GM12891 (cell line): ENCODE data around the gene ZDHHC1.

Experiments used
- DNase-seq: peaks from one replicate; pipeline ENCODE4 v3.0.0; 2011; ENCODE audit warnings: low spot score; ENCODE audit not compliant: insufficient read length
- FAIRE-seq: peaks from 2 replicates; lab custom pipeline; 2011; peaks lifted over from hg19 to GRCh38; lab: Jason Lieb, UNC
- PAX5 ChIP-seq: IDR thresholded peaks from 2 replicates; pipeline ENCODE4 v1.6.1; 2011; ENCODE audit warnings: low read length, moderate library complexity, mild to moderate bottlenecking; ENCODE audit not compliant: insufficient read depth, severe bottlenecking
- POLR2A ChIP-seq: IDR thresholded peaks from 2 replicates; pipeline ENCODE4 v1.6.1; 2011; ENCODE audit warnings: low read depth, low read length, control low read depth
- POLR2AphosphoS5 ChIP-seq: IDR thresholded peaks from 2 replicates; pipeline ENCODE4 v1.6.1; 2011; ENCODE audit warnings: low read depth, low read length, control low read depth
- POU2F2 ChIP-seq: IDR thresholded peaks from 2 replicates; pipeline ENCODE4 v1.6.1; 2011; ENCODE audit warnings: low read depth, mild to moderate bottlenecking, control low read depth, low read length, moderate library complexity
- SPI1 ChIP-seq: IDR thresholded peaks from 2 replicates; pipeline ENCODE4 v1.6.1; 2011; ENCODE audit warnings: low read depth, low read length, control low read depth
- TAF1 ChIP-seq: IDR thresholded peaks from 2 replicates; pipeline ENCODE4 v1.6.1; 2011; ENCODE audit warnings: low read depth, low read length, control low read depth

ZDHHC1 gene

GRCh38 chr16:67458121-67458641, 41.9 kb upstream of the ZDHHC1 start:
- DNase-seq (no peak), FAIRE-seq (no peak)
- TF ChIP-seq PAX5 (no peak), TAF1 (no peak), POLR2AphosphoS5 (no peak), POLR2A (no peak), POU2F2 (no peak), SPI1 (no peak)

DNA sequence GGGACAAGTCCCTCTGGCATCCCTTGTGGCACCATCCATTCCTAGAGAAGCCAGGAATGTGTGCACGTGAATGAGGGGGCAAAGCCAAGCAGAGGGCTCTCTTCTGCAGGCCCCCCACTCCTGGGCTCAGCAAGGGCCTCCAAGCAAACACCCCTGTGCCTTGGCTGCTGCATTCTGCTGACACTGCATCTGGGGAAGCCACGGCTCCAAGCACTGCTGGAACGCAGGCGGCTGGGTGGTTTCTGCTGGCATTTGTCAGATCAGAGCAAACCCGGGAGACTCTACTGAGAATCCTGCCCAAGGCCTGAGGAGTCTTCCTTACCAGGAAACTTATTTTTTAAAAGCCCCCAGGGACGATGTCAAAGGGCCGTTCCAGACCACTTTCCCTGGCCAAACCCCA, 41.3 kb upstream of the ZDHHC1 start:
- no peak for FAIRE-seq

GRCh38 chr16:67456391-67457081, 40.3 kb upstream of the ZDHHC1 start:
- FAIRE-seq (no peak), DNase-seq (no peak)
- TF ChIP-seq POLR2AphosphoS5 (no peak), PAX5 (no peak), SPI1 (no peak), POLR2A (no peak), TAF1 (no peak), POU2F2 (no peak)

More for the DNA sequence above, 41.3 kb upstream of the ZDHHC1 start:
- no peak for DNase-seq
- TF ChIP-seq POLR2AphosphoS5 (no peak), PAX5 (no peak), POU2F2 (no peak), SPI1 (no peak), TAF1 (no peak), POLR2A (no peak)

DNA sequence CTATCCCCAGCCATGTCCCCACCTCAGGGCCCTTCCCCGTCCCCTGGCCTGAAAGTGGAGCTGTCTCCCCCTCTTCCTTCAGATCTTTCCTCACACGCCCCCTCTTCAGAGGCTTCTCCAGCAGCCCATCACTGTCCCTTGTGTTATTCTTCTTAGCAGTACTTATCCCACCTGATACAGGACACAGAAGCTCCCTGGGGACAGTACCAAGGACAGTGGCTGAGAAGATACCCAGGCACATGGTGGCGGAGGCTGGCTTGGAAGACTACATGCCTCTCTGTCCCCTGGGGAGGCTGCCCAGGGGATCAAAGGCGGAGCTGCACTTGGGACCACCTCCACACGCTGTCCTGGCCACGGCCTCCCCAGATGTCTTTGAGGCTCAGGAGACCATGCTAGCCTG, 38.6 kb upstream of the ZDHHC1 start:
- TF ChIP-seq TAF1, result no peak
- TF ChIP-seq PAX5, result no peak
- TF ChIP-seq POU2F2, result no peak
- no peak for TF ChIP-seq POLR2AphosphoS5
- no peak for TF ChIP-seq POLR2A
- TF ChIP-seq SPI1, result no peak
- DNase-seq (no peak), FAIRE-seq (no peak)

DNA sequence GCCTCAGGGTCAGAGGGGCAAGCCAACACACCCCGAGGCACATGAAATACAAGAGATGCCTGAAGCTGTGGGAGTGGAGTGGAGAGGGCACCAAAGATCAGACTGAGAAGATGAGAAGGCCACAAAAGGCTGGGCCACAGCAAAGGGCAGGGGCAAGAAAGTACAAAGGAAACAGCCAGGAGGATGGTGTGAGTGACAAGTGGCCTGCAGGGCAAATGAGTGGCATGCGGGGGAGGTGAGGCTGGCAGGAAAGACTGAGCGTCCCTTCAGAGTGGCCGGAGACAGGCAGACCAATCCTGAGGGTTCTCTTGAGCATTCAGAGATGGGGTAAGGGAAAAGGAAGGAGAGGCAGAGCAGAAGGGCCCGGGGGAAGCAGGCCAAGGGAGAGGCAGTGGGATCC, 37.8 kb upstream of the ZDHHC1 start:
- no peak for FAIRE-seq
- no peak for TF ChIP-seq POLR2AphosphoS5
- no peak for TF ChIP-seq SPI1
- TF ChIP-seq PAX5, result no peak
- no peak for TF ChIP-seq TAF1
- no peak for TF ChIP-seq POU2F2
- TF ChIP-seq POLR2A, result no peak
- DNase-seq, result no peak

- DNase-seq (no peak), FAIRE-seq (no peak)
- TF ChIP-seq POLR2AphosphoS5 (no peak), SPI1 (no peak), PAX5 (no peak), POLR2A (no peak), TAF1 (no peak), POU2F2 (no peak)
These were observed 35.6 kb upstream of the ZDHHC1 start for GRCh38 chr16:67451704-67452435.

DNA sequence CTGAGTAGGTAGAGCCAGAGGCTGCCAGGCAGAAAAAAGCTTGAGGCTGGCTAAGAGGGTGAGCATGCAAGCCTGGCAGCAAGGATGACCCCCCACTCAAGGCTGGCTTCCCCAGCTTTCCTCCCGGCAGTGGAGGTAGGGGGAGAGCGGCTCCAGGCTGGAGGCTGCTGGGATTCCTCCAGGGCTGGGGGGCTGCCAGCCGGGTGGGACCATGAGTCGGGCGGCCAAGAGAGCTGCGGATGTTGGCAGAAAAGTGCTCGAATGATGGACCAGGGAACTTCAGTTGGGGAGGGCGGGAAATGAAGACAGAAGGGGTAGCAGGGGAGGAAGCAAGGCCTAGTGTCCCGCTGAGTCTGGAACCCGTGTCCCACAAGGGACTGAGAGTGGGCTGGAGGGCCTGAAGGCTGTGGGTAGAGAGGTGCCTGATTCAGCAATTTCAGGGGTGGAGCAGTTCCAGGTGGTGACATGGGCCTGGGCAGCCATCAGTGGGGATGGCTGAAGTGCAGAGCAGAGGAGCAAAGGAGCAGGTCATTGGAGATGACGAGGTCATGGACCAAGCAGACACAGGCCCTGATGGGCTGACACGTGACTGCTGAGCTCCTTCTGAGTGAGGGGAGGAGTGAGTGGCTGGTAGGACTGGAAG, 34.9 kb upstream of the ZDHHC1 start:
- TF ChIP-seq PAX5 (no peak), POLR2A (no peak), POLR2AphosphoS5 (no peak), SPI1 (no peak), POU2F2 (no peak), TAF1 (no peak)
- no peak for FAIRE-seq
- DNase-seq, result no peak

DNA sequence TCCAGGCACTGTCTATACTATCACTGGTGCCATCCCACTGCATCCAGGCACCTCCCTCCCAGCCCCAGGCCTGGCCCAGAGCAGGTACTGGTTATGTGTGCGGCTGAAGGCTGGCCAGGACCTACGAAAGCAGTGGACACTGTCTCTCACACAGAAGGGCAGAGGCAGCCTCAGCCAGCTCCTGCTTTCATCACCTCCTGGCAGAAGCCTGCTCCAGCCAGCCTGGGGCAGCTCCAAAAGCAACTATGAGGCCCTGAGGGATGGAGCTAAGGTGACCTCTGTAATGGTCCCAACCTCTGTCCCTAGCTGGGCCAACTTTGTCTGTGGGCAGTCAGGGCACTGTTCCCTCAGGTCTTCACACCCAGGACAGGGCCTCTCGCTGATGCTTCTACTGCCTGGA, 33.5 kb upstream of the ZDHHC1 start:
- FAIRE-seq (no peak), DNase-seq (no peak)

DNA sequence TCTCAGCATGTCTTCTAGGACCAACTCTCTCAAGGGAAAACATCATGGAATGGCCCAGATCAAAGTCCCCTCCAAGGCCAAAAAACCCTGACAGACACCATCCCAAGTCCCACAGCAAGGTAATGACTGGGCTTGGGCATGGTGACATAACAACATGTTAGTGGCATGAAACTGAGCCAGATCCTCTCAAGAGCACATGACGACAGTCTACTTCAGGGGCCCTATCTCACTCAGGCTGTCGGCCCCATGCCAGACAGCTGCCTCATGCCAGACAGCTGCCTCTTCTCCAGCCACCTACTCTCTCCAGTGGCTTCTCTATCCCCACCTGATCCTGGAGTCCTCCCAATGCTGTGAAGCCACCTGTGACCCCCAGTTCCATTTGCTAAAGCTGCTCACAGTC, 33.1 kb upstream of the ZDHHC1 start:
- TF ChIP-seq POLR2A (no peak), POU2F2 (no peak), PAX5 (no peak), POLR2AphosphoS5 (no peak), TAF1 (no peak)
- no peak for FAIRE-seq

More for the DNA sequence above, 33.5 kb upstream of the ZDHHC1 start:
- TF ChIP-seq TAF1 (no peak), POLR2A (no peak), PAX5 (no peak)

More for the DNA sequence above, 33.1 kb upstream of the ZDHHC1 start:
- DNase-seq, result no peak
